GM21786 (cell line): ENCODE data around the gene LCK.
A peak's percentile ranks its signal among the peaks of the same experiment; 100 is the strongest.

Source experiments
- ATAC-seq: cut with Tn5 transposase; IDR thresholded peaks from one replicate; pipeline ENCODE4 v1.9.1; 2021; ENCODE audit not compliant: unreplicated experiment

Gene LCK

DNA sequence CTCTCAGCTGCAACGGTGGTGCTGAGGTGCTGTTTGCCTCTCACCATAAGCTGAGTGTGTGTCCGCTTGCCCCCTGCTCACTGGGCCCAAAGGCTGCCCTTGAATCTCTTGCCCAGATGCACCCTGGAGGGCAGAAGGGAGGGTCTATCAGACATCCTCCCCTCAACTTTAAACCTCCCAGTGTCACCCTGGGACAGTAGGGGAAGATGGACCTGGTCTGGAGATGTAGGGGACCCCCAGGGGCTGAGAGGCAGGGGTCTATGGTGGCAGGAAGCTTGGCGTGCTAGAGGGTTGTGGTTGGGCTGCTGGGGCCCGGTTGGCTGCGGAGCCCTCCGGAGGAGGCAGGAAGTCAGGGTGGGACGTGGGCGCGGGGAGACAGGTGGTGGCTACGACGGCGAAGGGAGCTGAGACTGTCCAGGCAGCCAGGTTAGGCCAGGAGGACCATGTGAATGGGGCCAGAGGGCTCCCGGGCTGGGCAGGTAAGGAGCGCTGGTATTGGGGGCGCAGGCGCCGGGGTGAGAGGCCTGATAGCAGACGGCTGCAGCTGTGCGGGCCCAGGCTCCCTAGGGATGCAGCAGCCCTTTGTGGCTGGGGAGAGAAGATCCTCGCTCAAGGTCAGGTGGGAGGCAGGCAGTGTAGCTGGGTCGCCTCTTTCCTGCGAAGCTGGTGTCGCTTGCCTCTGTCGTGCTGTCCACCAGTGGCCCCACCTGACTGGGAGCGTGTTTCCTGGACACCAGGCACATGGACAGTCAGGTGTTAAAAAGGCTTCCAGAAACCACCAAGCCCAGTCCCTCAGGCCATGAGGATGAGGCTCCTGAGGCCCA, at the start of gene LCK:
Gene LCK, plus strand, starts transcription at position 373 of the 824 bp plus-strand sequence. CDS start 23,065 bp downstream, outside the sequence.
- ATAC-seq: no peak

DNA sequence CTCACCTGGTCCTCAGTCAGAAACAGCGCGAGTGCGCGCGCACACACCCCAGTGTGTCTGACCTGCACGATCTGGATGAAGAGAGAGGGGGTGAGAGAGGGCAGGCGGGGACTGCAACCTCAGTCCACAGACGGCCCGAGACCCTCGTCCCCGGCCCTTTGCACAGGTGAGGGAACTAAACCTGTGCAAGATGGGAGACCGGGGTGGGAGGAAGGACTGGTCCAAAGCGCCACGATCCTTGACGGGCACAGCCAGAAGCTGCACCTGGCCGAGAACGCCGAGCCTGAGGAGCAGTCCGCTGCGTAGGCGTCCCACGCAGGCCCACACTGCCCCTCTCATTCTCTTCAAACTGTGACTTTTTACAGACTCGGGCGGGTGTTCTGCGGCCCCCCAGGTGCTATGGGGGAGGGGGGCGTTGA, 46.1 kb upstream of the LCK start:
- ATAC-seq: no peak

DNA sequence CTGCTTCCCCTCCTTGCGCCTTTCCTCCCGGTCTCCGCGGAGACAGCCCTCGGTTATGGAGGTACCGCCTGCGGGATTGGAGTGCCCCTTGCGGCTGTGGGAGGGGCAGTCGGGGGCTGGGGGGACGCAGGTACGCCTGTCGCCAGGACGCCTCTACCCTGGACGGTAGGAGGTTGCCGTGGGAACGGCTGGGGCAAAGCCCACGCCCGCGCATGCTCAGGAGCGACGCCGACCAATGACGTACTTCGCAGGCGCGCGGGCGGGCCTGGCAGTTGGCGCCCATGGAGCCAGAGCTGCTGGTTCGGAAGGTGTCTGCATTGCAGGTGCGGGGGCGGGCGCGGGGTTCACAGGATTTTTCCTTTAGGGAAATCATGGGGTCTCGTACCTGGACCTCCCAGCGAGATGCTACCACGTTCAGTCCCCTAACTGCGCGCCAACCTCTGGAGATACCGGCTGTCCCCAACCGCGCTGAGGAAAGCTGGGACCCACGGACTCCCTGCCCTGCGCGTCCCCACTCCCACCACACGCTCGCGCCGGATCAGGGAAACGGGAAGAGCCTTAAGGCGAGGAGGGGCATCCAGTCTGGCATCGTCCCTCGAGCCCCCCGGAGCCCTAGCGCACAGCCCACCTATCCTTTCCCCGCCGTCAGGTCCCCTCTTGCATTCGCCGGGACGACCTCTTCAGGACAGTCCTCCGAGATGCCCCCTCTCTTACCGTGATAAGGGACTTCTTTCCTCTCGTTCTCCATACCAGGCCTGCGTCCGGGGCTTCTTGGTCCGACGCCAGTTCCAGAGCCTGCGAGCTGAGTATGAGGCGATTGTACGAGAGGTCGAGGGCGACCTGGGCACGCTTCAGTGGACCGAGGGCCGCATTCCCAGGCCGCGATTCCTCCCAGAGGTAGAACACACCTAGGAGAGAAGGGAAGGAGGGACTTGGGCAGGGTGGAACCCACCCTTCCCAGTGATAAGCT, 45.4 kb upstream of the LCK start, which contains the start of gene IQCC:
Gene IQCC, plus strand, starts transcription at position 271 of the 970 bp plus-strand sequence. Its CDS starts 11 bp downstream, at position 282.
- no peak for ATAC-seq

DNA sequence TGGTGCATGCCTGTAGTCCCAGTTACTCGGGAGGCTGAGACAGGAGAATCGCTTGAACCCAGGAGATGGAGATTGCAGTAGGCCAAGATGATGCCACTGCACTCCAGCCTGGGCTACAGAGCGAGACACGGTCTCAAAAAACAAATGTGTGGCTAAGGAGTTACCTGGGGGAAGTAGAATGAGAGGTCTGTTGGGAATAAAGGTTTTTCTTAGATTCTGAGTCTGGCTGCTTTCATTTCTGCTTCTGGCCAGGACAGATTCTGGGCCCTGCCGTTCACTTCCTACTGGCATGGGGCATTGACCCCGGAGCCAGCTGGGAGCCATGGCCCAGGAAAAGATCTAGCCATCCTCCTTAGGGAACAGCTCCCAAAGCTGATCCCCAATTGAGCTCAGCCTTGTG, 42.6 kb upstream of the LCK start:
- no peak for ATAC-seq

DNA sequence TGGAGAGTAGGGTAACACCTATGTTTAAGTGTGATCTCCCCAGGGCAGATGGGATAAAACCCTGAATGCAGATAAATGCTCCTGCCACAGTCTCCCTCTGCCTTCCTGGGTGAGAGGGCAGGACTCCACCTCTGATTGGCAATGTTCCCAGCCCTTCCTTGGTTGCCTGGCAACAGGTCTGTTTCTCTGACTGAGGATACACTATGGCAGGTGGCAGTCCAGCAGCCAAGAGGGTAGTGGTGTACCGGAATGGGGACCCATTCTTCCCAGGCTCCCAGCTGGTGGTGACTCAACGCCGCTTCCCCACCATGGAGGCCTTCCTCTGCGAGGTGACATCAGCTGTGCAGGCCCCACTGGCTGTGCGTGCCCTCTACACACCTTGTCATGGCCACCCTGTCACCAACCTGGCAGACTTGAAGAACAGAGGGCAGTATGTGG, 42.2 kb upstream of the LCK start, which contains the start of gene DCDC2B:
Gene DCDC2B, plus strand, starts transcription at position 199 of the 438 bp plus-strand sequence. Its CDS starts 5 bp downstream, at position 204.
- ATAC-seq: no peak

DNA sequence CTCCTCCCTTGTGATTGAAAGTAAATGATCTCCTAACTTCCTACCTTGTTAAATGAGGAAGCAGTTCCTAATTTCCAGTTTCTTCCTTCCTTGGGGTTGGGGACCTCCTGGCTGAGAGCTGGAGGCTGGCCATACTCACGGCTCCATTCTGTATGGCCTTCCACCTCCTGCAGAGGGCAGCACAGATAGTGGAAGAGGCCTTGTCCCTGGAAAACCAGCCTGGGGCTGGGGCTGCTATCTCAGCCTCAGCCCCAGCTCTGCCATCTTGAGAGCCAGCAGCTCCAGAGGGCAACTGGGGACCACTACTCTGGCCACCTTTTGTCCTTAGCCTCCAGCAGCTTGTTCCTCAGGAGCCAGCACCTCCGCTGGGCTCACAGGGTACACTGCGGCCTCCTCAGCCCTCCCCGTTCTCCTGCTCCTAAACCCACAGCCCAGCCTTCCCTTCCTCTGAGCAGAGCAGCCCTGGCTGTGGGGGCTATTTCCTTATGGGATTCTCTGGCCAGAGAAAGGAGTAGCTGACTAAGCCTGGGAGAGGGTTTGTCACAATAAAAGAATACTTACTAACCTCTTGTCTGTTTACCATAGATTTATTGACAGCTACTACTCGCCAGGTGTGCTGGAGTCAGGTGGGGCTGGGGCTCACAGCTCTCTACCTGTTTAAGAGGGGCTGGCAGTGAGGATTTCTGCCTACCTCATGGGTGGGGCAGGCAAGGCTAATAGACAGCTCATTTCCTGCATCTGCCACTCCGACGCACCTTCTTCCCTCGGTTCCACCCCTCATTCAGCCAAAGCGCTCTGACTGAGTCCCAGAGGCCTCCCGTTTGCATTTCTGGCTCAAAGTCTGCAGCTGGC, 35.2 kb upstream of the LCK start:
- no peak for ATAC-seq

DNA sequence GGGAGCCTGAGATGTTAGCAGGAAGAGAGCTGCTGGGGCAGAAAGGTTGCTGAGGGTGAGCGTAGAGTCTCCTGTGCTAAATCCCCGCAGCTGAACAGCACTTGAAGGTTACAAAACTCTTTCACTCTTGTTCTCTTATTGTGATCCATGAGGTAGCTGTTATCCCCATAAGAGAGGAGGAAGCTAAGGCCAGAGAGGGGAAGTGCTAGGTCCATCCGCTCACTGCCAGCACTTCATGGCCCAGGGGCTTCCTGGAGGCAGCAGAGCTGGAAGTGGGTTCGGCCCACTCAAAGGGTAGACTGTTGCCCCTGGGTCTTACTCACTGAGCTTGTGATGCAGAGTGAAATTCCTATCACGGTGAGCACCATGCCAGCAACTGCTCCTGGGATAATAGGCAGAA, 34.5 kb upstream of the LCK start:
- ATAC-seq: no peak

DNA sequence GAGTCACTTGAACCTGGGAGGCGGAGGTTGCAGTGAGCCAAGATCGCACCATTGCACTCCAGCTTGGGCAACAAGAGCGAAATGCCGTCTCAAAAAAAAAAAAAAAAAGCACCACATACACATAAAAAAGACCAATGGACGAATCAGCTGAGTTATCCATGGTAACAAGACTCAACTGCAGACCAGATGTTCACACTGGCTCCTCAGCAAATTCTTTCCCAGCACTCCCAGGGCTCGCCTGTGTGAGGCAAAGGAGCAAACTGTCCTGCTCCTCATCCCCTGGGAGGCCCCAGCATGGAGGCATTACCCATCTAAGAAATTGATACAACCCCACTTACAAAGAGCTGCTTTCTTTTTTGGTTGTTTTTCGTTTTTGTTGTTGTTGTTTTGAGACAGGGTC, 32.0 kb upstream of the LCK start:
- no peak for ATAC-seq

DNA sequence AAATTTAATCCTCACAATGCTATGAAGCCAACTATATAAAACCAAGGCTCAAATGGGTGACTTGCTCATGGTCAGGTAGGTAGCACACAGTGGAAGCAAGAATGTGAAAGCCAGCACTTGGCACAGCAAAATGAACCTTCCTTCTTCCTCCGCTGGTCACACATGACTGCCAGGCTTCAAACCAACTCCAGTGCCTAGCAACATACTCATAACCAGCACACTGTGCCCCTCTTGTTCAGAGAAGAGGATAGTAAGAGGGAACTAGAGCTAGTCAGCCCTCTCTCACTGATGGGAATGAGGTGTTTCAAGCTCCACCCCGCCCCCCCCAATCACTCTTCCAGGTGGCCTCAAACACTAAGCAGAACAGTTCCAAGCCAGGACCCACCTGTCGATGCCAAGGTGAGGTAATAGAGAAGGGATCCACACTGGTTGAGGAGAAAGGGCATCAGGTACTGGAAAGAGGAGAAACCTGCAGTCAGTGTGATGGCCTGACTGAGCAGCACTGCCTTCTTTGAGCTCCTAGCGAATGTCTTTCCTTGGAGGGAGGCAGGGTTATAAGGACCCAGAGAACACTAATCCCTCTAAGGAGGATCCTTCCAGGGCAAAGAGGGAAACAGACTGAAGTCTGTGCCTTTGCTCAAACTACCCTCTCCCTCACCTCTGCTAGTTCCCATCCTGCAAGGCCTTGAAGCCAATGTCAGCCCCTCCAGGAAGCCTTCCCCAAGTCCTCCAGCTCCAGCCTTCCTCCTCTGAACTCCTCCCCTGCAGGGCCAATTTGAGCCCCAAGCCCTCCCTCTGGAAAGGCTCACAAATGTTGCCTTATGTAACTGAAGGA, 30.1 kb upstream of the LCK start:
- no peak for ATAC-seq

DNA sequence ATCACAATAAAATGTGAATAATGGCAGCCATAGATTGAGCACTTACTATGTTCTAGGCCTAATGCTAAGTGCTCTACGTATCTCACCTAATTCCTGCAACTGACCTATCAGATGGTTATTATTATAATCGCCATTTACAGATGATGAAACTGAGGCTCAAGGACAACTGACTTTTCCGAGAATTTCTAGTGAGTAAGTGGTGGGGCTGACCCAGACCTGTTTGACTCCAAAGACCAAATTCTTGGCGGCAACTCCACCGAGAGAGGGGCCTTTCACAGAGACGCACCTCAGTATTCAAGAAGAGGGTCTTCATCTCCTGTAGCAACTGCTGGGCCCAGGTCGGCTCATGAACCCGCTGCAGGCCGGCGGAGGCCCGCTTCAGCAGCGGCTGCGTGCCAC, 29.5 kb upstream of the LCK start:
- no peak for ATAC-seq

DNA sequence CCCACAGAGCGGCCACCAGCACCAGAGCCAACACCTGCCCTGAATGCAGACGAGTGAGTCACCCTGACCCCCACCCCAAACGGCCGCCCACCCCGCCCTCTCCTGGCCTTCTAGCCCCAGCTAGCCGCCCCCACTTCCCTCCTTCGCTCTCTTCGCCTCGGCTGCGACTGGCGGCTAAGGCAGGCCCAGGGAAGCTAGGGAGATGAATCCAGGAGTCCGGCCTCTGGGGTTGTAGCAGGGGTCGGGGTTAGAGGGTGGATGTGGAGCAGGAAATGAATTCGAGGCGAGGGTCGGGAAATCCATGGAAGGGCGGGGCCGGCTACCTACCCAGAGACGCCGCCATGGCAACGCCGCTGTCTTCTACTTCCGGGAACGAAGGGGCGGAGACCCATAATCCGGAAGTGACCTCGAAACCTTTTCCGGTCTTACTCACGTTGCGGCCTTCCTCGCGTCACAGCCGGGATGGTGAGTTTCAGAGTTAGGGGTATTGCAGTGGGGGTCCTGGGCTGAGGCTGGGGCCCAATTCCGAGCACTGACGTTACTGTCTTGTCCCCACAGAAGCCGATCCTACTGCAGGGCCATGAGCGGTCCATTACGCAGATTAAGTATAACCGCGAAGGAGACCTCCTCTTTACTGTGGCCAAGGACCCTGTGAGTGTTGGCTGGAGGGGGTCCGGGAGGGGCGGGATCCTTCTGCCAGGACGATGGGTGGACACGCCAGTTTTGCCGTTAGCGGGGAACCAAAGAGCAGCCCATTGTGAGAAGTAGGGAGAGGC, 28.9 kb upstream of the LCK start, which contains the start of the genes EIF3I and TMEM234:
Gene EIF3I, plus strand, starts transcription at position 428 of the 776 bp plus-strand sequence. Its CDS starts 35 bp downstream, at position 463.
Gene TMEM234, minus strand, starts transcription at position 374 of the 776 bp plus-strand sequence. Its CDS starts 31 bp downstream, at position 343.
- peak; percentile 93 for ATAC-seq

DNA sequence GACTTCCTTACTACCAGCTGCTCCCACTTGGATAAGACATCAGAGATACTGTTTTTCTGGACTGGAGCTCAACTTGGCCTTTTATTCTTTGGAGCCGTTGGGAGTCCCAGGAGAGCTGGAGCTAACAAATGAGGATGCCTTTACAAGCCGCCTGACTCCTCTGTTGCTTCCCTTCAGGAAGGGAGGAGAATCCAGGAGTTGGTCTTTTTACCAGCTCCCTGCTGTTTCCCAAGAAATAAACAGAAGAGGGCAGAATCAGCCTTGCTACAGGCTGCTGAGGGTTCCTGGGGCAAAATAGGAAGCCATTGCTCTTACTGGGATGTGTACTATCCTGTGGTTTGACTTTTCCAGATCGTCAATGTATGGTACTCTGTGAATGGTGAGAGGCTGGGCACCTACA, 27.4 kb upstream of the LCK start:
- ATAC-seq: no peak

DNA sequence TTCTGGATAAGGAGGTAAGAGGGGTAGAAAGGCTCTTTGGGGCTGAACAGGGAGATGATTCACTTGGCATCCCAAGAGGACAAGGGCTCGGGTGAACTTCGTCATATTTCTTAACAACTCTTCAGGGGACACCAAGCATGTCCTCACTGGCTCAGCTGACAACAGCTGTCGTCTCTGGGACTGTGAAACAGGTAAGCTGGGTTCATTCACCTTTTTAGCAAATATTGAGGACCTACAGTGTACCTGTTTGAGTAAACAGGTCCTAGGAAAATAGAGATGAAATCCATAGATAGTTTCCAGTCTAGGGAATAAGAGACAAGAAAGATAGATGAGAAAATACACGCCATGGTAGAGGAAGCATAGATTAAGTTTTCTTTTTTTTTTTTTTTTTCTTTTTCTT, 26.8 kb upstream of the LCK start:
- no peak for ATAC-seq

DNA sequence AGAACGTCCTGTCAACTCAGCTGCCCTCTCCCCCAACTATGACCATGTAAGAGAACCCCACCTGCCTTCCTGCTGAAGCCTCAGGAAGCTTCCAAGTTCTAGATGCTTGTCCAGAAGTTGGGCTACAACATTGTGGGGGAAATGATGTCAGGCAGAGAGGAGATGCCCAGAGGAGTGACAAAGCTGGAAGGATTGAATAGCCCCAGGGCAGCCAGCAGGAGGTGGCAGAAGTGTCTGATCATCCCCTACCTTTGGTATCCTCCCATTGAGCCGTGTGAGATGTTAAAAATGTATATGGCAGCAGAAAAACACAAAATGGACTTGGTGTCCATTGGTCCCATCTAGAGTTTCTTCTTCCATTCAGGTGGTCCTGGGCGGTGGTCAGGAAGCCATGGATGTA, 22.3 kb upstream of the LCK start:
- ATAC-seq: no peak

DNA sequence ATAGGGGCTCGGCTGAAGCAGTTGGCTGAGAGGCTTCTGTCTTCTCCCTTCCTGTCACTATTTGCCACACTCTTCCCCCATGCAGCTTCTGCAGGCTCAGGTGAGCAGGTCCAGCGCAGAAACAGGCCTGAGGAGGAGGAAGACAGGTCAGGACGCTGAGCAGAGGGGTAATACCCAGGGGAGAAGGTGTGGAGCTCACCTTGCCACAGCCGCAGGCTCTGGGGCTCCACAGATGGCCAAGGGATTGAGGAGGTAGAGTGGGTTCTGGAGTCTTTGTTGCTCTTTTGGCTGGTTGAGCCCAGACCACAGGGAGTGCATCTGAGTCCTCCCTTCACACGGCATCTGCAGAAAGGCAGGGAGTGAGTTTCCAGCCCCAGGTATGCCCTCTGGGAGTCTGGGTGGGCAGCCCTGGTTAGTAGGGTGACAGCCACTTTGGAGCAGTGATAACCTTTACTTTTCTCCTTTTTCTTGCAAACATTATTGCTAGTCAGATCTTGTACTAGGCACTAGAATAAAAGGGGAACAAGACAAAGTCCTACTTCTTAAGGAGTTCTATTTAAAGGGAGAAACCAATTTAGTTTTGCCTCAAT, 19.1 kb upstream of the LCK start:
- ATAC-seq: no peak

DNA sequence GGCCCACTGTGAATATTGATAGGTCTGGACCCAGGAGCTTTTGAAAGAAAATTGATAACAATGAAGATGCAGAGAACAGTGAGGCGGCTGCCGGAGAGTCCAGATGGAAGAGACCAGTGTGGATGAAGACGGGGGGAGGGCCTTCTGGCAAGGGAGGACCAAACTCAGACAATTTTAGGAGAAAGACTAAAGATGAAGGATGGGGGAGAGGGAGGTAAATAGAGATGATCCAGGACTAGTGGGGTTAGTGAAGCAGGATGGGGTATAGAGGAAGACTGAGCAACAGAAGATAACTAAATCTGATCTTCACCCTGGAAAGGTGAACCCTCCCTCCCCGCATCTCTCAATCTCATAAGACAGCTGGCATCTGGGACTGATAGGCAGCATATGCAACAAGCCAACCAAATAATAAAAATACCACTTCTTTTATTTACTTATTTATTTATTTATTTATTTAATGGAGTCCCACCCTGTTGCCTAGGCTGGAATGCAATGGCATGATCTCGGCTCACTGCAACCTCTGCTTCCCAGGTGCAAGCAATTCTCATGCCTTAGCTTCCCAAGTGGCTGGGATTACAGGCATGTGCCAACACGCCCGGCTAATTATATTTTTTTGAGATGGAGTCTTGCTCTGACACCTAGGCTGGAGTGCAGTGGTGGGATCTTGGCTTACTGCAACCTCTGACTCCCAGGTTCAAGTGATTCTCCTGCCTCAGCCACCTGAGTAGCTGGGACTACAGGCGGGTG, 18.3 kb upstream of the LCK start:
- no peak for ATAC-seq

DNA sequence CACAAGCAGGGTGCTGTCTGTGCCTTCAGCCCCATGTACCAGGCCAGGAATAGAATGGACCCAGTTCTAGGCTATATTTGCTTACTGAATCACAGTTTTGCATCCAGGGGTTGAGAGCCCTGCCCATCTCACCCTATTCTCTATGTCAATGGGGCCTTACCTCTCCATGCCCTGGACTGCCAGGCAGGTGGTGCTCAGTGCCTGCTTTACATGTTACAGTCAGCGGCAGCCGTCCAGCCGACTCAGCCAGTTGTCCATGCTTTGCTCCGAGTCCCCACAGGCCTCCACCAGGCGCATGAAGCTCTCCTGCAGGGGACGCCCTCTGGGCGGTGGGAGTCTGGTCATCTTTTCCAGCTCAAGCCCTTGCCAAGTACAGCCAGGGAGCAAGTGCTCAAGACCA, 16.3 kb upstream of the LCK start:
- no peak for ATAC-seq

DNA sequence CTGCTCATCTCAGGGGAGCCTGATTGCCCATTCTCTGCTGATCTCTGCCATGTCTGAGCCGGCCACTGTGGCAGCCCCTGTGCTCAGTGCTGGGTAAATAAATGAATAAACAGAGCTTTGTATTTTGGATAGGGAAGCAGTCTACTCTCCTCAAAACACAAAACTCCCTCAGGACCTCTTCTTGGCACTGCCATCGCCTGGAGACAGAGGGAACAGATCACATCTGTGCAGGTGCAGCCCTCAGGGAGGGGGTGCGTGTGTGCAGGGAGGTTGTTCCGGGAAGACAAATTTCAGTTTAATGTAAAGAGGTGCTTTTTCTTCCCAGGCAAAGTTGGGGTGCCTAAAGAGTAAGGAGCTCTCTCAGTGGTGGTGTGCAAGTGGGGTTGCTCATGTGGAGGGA, 11.7 kb upstream of the LCK start:
- no peak for ATAC-seq
